ENCODE results near the gene GLP1R.

GRCh38 chr6:39113788-39114187, 65.2 kb downstream of the GLP1R start:
- TF ChIP-seq ZNF33A (CRISPR knock-in tag; IDR thresholded peaks at IDR 0.05; ENCODE audit: borderline replicate concordance), result no peak
- TF ChIP-seq CEBPZ (IDR thresholded peaks at IDR 0.05; ENCODE audit: low read length), result no peak
- TF ChIP-seq ZBTB43 (CRISPR knock-in tag; conservative IDR thresholded peaks at IDR 0.05), result no peak
- TF ChIP-seq EP300 (IDR thresholded peaks at IDR 0.05; ENCODE audit: low read depth in 2 of 2, low read length in 2 of 2), result no peak
- no peak for TF ChIP-seq EP300 (CRISPR knock-in tag; IDR thresholded peaks at IDR 0.05; ENCODE audit: borderline replicate concordance)
- TF ChIP-seq CTCF (CRISPR knock-in tag; IDR thresholded peaks at IDR 0.05), result no peak
- no peak for TF ChIP-seq JDP2 (CRISPR knock-in tag; IDR thresholded peaks at IDR 0.05; ENCODE audit: borderline replicate concordance)
- TF ChIP-seq KAT7 (CRISPR knock-in tag; IDR thresholded peaks at IDR 0.05; ENCODE audit: borderline replicate concordance), result no peak
- TF ChIP-seq MIXL1 (CRISPR knock-in tag; IDR thresholded peaks at IDR 0.05), result no peak
- no peak for TF ChIP-seq FOXA3 (CRISPR knock-in tag; IDR thresholded peaks at IDR 0.05)
- TF ChIP-seq TCF7 (IDR thresholded peaks at IDR 0.05; ENCODE audit: low read depth), result no peak
- no peak for TF ChIP-seq TCF12 (IDR thresholded peaks at IDR 0.05)
- TF ChIP-seq TCF12 (CRISPR knock-in tag; IDR thresholded peaks at IDR 0.05), result no peak
- no peak for TF ChIP-seq KMT2A (CRISPR knock-in tag; IDR thresholded peaks at IDR 0.05)
- TF ChIP-seq CBFB (CRISPR knock-in tag; IDR thresholded peaks at IDR 0.05), result no peak
